GM19468 (cell line): Measurements from ENCODE around the gene METTL14.

ENCODE experiments used
- ATAC-seq: cut with Tn5 transposase; IDR thresholded peaks from one replicate; pipeline ENCODE4 v1.9.1; 2021; ENCODE audit warnings: mild to moderate bottlenecking, moderate library complexity, moderate number of reproducible peaks; ENCODE audit not compliant: unreplicated experiment; ENCODE audit errors: extremely low read depth

METTL14 gene

DNA sequence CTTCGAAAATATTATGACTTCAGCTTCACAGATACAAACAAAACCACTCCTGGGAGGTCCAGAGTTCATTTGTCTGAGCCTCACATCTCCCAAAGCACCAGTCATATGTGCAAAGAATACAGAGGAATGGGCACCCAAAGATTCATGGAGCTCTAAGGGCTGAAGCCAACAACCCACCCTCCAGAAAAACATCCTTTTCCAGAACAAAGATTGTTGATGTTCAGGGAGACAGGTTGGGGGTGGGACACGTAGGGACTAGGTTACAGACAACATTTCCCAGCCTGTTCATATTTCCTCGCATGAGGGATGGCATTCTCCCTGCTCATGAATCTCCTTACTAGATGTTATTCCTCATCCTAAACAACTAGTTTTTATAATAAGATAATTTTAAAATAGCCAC, 71.2 kb downstream of the METTL14 start:
- no peak for ATAC-seq

DNA sequence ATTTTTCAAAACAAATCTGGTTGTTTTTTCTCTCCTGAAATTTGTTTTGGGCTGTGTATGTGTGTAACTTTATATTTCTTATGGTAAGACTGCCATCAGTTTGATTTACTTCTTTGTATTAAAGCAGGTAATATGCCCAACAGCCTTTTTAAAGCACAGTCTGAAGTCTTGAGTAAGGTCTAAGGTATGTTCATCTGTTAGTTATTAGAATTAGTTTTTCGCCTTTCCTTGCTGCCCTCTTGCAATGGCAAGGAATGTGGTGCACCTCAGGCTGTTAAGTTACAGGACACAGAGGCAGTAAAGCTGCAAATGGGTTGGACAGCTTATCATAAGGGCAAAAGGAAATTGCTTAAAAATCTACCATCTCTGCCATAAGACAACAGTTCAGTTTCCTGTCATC, 71.8 kb downstream of the METTL14 start:
- ATAC-seq, result no peak

DNA sequence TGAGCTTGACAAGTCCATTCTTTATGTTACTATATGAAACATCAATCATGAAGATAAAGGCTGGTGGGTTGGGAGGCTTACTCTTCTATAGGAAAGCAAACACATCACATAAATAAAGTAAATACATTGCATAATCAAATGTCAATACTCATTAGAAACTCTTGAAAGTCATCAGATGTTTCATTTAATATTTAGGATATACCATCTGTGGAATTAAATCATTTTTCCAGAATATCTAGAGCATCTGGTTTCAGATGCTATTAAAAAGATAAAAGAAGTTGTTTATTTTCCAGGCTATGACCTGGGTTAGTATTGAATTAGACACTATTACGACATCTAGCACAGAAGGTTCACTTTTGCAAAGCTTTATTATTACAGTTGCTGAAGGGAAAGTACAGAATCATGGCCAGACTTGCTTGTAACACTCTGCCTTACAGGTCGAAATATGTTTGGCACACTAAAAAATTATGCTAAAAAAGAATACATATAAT, 72.6 kb downstream of the METTL14 start:
- ATAC-seq, result no peak

DNA sequence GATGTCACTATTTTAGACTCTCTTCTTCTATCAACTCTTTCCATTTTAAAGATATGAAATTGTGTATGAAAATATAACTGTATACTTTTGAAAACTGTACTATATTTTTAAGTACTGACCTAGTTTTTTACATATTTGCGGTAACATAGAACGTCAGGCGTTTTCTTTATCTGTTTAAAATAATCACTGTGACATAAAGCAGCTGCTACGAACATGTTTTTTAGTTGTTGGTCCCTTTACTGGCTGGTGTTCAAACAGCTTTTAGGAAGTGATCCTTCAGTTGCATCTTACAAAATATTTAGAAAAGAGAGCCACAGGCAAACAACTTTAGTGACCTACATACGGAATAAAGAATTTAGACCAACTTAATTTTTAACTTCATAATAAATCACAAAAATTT, 73.1 kb downstream of the METTL14 start:
- ATAC-seq, result no peak

DNA sequence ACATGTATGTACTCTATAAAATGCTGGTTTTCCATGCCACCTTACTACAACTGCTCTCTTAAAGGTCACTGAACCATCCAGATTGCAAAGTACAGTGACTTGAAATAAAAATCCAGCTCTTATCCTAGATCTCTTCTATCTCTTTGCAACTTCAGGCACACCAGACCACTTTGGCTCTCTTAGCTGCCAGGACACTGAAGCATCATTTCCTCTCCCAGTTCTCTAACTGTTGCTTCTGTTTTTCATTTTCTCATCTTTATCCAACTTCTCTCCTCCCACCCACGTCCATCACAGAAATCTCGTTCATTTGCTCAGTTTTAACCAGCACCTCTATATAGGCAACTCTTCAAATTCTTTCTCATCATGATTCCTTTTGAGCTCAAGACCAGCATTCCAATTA, 74.3 kb downstream of the METTL14 start:
- ATAC-seq, result no peak

DNA sequence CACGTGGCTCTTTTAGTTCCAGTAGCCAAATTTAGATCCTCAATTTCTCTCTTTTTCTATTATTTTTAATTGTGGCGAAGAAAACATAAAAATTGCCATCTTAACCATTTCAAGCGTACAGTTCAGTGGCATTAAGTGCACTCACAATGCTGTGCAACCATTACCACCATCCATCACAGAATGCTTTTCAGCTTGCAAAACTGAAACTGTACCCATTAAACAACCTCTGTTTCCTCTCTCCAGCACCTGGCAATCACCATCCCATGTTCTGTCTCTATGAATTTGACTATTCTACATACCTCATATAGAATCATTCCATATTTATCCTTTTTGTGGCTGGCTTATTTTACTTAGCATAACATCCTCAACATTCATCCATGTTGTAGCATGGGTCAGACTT, 74.9 kb downstream of the METTL14 start:
- peak; percentile 15 for ATAC-seq

DNA sequence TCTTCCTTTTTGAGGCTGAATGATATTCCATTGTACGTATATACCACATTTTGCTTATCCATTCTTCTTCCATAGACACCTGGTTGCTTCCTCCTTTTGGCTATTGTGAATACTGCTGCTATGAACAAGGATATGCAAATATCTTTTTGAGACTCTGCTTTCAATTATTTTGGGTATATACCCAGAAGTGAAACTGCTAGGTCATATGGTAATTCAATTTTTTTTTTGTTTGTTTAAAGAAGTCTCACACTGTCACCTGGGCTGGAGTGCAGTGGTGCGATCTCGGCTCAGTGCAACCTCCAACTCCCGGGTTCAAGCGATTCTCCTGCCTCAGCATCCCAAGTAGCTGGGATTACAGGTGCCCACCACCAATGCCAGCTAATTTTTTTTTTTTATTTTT, 75.3 kb downstream of the METTL14 start:
- peak; percentile 95 for ATAC-seq

DNA sequence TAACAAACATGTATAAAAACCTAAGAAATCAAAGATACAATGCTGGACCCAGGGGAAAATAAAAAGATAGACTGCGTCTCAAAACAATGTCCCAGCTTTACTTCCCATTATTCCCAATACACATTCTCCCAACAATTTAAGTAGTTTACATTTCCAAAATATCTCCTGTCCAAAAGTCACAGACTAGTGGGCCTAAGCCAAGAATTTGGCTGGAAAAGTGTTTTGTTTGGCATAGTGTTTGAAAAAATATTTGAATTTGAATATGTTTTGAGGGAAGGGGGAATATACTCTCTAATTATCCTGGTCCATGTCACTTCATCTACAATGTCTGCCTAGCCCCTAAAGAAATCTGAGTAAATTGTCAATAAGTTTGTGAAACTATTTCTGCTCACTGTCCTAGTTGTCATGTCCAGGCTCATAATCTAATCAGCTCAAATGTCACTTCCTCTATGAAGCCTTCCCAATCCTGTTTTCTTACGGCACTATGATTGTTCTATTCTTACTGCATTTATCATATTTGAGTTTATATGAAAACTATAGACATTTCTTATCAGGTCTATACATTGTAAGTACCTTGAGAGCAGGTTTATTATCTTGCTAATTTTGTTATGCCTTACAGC, 76.3 kb downstream of the METTL14 start:
- ATAC-seq, result no peak

DNA sequence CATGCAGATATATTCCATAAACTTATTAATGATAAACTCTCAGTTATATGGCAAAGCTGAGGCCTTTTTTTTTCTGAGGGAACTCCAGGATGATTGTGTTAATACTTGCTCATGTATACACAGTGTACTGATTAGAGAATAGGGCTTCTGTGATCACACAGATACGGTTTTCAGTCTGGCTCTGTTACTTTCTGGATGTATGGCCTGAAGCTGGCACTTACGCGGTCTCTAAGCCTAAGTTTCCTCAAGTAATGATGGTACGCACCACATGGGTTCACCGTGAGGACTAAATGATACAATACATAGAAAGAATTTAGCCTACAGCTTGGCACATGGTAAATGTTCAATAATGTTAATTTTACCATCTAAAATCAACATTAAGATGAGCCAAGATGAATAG, 77.0 kb downstream of the METTL14 start:
- ATAC-seq, result no peak

DNA sequence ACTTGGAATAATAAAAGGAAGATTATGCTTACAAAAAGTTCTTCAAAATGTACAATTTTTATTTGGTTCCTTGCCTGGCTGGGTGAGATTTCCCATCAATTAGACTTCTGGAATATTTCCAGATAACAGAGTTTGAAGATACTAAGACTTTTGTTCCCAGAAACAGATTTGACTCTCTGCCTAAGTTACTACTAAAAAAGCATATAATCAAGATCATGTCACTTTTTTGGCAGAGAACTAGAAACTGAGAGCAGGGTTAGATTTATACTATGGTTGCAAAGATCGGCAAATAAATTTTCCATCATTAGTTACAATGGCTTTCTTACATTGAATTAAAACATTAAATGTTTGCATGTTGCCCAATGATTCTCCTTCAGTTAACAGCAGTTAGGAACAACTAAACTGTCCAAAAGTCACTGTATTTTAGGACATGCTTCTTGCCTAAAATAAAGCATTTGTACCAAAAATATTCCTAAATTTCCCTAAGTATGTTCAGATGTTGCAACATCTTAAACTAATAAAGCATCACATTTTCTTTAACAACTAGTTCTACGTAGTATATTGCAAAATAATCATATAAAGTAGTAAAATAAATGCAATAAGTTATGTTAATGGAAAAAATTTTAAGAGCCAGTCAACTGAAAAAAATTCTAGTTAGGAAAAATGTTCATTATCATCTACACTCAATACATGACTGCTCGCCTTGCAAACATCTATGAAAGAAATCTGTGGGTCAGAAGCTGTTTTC, 77.7 kb downstream of the METTL14 start:
- no peak for ATAC-seq
